ENCODE measurements around the gene EPS8.

The EPS8 gene

DNA sequence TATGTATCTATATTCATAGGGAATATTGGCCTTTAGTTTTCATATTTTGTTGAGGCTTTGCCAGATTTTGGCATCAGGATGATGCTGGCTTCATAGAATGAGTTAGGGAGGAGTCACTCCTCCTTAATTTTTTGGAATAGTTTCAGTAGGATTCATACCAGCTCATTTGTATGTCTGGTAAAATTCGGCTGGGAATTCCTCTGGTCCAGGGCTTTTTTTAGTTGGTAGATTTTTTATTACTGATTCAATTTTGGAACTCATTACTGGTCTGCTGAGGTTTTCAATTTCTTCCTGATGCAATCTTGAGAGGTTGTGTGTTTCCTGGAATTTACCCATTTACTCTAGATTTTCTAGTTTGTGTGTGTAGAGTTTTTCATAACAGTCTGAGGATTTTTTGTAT is 175.2 kb downstream of the EPS8 start:
- no peak overlapping the region for H3K4me3 ChIP-seq (replicated peaks; ENCODE audit: low read depth, low read length)
- DNase-seq (ENCODE audit: extremely low read depth, insufficient read length), result no peak
- no peaks in the 10 kb centered on the region for H3K27me3 ChIP-seq (replicated peaks; ENCODE audit: control insufficient read depth, insufficient read depth, low read length)
- TF ChIP-seq, protein P1, sequence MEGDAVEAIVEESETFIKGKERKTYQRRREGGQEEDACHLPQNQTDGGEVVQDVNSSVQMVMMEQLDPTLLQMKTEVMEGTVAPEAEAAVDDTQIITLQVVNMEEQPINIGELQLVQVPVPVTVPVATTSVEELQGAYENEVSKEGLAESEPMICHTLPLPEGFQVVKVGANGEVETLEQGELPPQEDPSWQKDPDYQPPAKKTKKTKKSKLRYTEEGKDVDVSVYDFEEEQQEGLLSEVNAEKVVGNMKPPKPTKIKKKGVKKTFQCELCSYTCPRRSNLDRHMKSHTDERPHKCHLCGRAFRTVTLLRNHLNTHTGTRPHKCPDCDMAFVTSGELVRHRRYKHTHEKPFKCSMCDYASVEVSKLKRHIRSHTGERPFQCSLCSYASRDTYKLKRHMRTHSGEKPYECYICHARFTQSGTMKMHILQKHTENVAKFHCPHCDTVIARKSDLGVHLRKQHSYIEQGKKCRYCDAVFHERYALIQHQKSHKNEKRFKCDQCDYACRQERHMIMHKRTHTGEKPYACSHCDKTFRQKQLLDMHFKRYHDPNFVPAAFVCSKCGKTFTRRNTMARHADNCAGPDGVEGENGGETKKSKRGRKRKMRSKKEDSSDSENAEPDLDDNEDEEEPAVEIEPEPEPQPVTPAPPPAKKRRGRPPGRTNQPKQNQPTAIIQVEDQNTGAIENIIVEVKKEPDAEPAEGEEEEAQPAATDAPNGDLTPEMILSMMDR (IDR thresholded peaks at IDR 0.05; ENCODE audit: insufficient read depth, low read length, poor library complexity, severe bottlenecking), result no peak
- no peaks in the 10 kb centered on the region for H3K36me3 ChIP-seq (ENCODE audit: control insufficient read depth, insufficient read depth, low read length)

DNA sequence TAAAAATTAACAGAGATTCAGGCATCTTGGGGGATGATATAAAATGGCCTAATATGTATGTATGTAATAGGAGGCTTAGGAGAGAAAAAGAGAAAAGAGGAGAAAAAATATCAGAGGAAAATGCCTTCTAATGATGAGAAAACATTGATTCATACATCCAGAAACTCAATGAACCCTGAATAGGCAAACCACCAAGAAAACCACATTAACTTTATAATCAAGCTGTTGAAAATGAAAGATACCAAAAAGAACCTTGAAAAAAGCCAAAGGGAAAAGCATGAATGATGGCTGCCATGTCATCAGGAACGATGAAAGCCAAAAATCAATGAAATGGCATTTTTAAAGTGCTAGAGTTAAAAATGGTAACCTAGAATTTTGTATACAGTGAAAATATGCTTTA is 180.2 kb downstream of the EPS8 start:
- no peak for DNase-seq (ENCODE audit: extremely low read depth, insufficient read length)
- no peaks in the 10 kb centered on the region for H3K36me3 ChIP-seq (ENCODE audit: control insufficient read depth, insufficient read depth, low read length)
- TF ChIP-seq, protein P1 (IDR thresholded peaks at IDR 0.05; ENCODE audit: insufficient read depth, low read length, poor library complexity, severe bottlenecking), result no peak
- no peak overlapping the region for H3K4me3 ChIP-seq (replicated peaks; ENCODE audit: low read depth, low read length)
- no peaks in the 10 kb centered on the region for H3K27me3 ChIP-seq (replicated peaks; ENCODE audit: control insufficient read depth, insufficient read depth, low read length)

DNA sequence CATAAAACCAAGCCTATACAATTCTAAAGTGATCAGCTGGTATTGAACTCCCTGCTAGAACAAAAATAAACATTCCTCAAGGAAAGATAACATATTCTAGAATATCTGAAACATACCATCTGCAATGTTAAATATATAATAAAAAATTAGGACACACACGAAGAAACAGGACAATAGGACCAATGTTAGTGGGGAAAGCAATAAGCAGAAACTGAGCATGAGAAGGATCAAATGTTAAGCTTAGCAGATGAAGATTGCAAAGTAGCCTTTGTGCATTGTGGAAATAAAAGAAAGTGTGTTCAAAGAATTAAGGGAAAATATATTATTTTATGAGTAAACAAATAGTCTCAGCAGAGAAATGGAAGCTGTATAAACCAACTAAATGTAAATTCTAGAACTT is 180.8 kb downstream of the EPS8 start:
- no peaks in the 10 kb centered on the region for H3K36me3 ChIP-seq (ENCODE audit: control insufficient read depth, insufficient read depth, low read length)
- H3K27me3 ChIP-seq (replicated peaks; ENCODE audit: control insufficient read depth, insufficient read depth, low read length), result no peaks in the 10 kb centered on the region
- no peak for DNase-seq (ENCODE audit: extremely low read depth, insufficient read length)
- no peak overlapping the region for H3K4me3 ChIP-seq (replicated peaks; ENCODE audit: low read depth, low read length)
- TF ChIP-seq, protein P1 (IDR thresholded peaks at IDR 0.05; ENCODE audit: insufficient read depth, low read length, poor library complexity, severe bottlenecking), result no peak

DNA sequence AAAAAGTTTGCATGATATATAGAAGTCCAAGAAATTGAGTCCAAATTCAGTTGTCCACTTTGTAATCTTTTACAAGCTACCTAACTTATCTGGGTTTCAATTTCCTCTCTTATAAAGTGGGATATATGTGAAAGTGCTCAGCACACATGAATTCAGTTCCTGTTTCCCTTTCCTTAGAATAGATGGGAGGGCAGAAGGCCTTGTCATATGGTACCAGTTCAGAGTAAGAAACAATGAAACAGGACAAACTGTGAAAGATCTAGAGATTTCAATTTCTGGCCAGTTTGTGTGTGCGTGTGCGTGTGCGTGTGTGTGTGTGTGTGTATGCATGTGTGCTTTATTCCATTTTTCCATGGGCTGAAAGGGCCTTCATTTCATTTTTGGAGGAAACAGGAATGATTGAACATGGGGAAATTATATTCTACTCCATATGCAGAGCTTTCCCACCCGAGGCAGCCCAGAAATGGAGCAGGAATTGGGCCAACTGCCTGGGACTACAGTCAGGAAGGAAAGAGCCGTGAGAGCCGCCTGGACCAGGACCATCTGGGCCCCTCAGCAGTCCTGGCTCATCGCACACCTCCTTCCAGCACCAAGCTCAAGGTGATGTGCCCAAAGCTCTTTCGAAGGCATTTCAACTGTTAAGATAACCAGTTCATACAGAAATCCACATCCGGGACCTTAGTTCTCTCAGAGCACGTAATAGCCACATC is 183.2 kb downstream of the EPS8 start:
- Histone ChIP-seq H3K36me3 (ENCODE audit: control insufficient read depth, insufficient read depth, low read length) (no peaks in the 10 kb centered on the region), H3K27me3 (replicated peaks; ENCODE audit: control insufficient read depth, insufficient read depth, low read length) (no peaks in the 10 kb centered on the region), H3K4me3 (replicated peaks; ENCODE audit: low read depth, low read length) (no peak overlapping the region)
- TF ChIP-seq, protein P1 (IDR thresholded peaks at IDR 0.05; ENCODE audit: insufficient read depth, low read length, poor library complexity, severe bottlenecking), result no peak
- no peak for DNase-seq (ENCODE audit: extremely low read depth, insufficient read length)

DNA sequence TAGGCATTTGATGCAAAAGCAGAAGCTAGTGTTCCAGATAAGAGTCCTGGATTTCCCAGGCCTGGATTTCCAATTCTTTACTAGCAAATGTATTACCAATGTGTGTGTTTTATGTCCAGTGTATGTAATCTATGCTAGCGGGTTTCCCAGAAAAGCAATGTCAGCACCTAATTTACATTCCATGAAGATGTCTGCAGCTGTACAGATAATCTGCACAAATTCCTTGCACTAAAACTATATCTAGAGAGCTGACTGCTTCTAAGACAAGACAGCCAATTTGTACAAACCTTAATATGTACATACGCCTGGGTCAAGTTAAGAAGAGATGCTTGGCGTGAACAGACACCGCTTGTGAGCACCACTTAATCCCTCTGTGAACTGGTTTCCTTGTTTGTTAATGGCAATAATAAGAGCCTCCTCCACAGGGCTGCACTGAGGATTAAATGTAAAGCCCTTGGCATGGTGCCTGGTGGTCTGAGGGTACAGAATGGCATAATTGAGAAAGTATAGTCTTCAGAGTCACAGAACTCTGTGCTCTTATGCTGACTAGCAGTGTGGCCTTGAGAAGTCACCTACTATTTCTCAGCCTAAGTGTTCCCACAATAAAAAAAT is 185.6 kb downstream of the EPS8 start:
- Histone ChIP-seq H3K27me3 (replicated peaks; ENCODE audit: control insufficient read depth, insufficient read depth, low read length) (no peaks in the 10 kb centered on the region), H3K4me3 (replicated peaks; ENCODE audit: low read depth, low read length) (no peak overlapping the region), H3K36me3 (ENCODE audit: control insufficient read depth, insufficient read depth, low read length) (no peaks in the 10 kb centered on the region)
- TF ChIP-seq, protein P1 (IDR thresholded peaks at IDR 0.05; ENCODE audit: insufficient read depth, low read length, poor library complexity, severe bottlenecking), result no peak
- DNase-seq (ENCODE audit: extremely low read depth, insufficient read length), result no peak
